HG03175 (cell line): ENCODE results near the gene DNAAF8.
"Not testable (repeated sequence)": the region's sequence is repeated elsewhere in the genome, so short reads cannot be mapped to it uniquely, and the experiment has no call there.

Source experiments
- ATAC-seq: cut with Tn5 transposase; IDR thresholded peaks from one replicate; pipeline ENCODE4 v1.9.1; 2021; ENCODE audit warnings: mild to moderate bottlenecking, moderate library complexity; ENCODE audit not compliant: unreplicated experiment

DNAAF8 gene

DNA sequence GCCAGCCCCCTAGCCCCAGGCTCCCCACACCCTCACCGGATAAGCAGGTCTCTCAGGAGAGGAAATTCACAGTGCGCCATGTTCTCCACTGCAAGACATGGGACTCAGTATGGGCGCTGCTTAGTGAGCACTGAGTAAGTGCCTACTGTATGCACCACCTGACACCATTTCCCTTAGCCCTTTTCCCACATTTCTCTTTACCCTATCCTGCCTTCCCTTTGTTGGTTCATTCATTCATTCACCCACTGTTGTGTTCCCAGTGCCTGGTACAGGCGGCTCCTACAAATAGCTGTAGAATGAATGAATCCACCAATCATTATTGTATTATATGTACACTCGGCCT lies 43.7 kb downstream of the DNAAF8 start:
- ATAC-seq: no peak

DNA sequence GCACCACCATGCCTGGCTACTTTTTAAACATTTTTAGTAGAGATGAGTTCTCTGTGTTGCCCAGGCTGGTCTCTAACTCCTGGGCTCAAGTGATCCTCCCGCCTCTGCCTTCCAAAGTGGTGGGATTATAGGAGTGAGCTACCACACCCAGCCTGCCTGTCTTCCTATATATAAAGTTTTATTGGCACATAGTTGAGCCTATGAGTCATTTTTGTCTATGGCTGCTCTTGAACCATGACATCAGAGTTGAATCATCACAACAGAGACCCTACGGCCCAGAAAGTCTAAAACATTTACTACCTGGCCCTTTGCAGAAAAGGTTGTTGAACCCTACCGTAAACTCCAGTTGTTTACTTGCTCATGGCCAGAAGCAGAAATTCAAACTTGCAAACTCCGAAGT lies 45.9 kb downstream of the DNAAF8 start:
- no peak for ATAC-seq

DNA sequence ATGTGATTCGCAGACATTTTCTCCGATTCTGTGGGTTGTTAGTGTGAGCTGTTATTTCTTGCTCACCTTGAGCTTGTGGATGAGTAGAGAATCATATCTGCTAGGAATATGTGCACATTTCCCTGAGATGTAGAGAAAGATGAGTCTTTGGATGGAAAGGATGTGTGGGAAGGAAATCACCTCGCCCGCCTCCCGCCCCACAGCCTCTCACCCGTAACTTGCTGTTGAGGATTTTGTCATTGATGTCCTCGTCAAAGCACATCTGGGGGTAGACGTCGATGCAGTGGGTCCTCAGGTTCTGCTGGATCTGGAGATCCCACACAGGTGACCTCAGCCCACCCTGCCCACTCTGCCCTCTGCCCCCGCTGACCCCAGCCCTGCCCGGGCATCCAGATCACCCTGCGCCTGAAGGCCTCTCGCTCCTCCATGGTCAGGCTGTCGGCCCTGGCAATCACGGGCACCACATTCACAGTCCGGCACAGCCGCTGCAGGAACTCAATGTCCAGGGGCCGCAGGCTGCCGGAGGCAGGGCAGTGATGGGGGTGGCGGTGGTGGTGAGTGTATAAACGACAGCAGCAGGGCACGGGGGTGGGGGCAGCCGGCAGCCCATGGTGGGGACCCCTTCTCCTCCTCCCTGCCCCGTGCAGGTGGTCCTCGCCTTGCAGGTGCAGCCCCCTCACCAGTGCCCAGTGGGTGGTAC lies 49.1 kb downstream of the DNAAF8 start:
- ATAC-seq: no peak

DNA sequence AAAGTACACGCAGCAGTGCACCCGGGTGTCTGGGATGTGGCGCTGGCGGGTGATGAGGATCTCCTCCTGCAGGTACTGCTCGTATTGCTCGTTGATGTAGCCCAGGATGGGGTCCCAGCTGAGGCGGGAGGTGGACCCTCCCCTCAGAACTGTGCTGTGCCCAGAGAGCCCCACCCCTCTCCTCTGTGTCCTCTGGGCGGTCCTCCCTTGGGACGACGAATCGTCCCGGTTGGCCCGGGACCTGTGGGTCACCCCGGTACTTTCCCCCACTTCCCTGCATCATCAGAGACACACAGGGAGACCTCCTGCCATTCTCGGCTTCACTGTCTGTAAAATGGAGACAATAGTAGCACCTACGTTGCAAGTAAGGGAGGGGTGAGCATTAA lies 49.6 kb downstream of the DNAAF8 start:
- ATAC-seq: no peak

DNA sequence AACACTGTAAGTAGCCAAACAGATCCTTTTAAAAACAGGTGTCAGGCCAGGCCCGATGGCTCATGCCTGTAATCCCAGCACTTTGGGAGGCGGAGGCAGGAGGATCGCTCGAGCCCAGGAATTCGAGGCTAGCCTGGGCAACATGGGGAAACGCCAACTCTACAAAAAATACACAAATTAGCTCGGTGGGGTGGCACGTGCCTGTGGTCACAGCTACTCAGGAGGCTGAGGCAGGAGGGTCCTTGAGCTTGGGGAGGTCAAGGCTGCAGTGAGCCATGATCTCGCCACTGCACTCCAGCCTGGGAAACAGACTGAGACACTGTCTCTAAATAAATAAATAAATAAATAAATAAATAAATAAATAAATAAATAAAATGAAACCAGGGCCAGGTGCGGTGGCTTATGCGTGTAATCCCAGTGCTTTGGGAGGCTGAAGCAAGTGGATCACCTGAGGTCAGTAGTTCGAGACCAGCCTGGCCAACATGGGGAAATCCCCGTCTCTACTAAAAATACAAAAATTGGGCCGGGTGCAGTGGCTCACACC lies 50.2 kb downstream of the DNAAF8 start:
- ATAC-seq: not testable (repeated sequence)

DNA sequence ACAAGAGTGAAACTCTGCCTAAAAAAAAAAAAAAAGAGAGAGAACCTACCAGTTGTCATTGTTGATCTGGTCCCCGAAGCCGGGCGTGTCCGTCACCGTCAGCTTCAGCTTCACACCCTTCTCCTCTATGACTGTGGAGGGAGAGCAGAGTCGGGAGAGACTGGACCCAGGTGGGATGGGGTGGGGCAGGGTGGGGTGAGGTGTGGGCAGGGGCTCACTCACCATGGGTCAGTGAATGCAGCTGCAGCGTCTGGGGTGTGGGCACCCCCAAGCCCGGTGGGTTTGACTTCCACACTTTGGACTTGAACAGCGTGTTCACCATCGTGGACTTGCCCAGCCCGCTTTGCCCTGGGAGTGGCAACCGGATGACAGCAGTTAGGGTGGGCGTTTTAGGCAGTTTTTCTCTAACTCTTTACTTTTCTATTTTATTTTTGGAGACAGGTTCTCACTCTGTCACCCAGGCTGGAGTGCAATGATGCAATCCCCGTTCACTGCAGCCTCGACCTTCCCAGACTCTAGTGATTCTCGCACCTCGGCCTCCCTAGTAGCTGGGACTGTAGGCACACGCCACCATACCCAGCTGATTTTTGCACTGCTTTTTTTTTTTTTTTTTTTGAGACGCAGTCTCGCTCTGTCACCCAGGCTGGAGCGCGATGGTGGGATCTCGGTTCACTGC lies 51.6 kb downstream of the DNAAF8 start:
- ATAC-seq: no peak

DNA sequence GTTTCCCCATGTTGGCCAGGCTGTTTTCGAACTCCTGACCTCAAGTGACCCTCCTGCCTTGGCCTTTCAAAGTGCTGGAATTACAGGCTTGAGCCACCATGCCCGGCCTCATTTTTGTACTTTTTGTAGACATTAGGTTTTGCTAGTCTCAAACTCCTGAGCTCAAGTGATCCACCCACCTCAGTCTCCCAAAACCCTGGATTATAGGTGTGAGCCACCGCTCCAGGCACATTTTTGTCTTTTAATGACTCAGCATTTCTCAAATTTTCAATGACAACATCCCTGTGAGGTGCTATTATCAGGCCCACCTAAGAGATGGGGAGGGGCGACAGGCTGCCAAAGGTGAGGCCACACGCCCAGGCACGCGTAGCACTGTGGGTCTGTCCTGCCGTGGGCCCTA lies 52.7 kb downstream of the DNAAF8 start:
- no peak for ATAC-seq

DNA sequence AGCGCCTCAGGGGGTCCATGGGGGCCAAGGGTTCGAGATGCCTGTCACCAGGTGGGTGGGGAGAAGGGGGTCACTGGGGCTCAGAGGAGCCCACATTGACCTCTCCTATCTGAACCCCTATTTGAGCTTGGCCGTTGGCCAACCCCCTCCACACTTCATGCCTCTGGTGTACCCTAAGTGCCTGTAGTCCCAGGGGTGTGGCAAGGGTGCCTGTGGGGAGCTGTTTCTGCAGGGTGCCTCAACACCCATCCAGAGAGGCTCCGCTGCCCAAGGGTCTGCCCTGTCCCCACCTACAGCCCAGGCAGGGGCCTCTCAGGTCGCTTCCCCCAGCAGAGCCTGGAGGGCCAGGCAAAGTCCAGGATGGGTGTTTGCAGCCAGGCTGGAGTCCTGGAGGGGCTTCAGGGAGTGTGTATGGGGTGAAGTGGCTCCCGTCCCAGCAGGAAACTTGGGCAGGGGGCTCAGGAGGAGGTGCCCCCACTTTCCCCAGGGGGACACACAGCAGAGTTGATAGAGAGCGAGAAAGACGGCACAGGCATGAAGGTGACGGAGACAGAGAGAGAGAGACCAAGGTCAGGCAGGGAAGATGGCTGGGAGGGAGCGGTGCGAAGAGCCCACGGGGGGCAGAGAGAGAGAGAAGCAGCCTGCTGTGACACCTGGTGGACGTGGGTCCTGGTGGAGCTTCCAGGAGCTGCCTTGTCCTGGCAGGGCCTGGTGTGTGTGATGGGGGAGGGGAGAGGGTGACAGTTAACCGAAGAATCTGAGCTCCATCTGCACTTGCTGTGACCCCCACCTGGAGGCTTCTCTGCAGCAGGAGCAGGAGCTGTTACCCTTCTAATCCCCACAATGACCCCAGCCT lies 53.5 kb downstream of the DNAAF8 start, which contains the start of gene SEPTIN12:
Gene SEPTIN12, minus strand, starts transcription at position 719 of the 856 bp plus-strand sequence. Its CDS starts 700 bp downstream, at position 19.
- no peak for ATAC-seq

DNA sequence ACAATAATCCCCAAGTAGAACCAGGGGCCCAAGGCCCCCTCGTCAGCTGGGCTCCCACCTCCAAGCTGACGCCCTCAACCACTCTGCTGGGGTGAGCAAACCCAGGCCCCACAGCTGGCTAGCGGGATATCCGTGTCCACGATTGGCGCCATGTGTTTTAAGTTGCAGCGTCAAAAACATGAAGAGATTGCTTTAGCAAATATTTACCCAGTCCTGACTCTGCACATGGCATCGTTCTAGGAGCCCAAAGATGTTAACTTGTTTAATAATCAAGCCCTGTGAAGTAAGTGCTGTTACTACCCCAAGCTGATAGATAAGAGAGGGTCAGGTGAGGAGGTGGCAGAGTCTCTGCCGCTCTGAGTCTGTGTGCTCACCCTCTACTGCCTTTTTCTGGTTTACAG lies 54.2 kb downstream of the DNAAF8 start:
- no peak for ATAC-seq

DNA sequence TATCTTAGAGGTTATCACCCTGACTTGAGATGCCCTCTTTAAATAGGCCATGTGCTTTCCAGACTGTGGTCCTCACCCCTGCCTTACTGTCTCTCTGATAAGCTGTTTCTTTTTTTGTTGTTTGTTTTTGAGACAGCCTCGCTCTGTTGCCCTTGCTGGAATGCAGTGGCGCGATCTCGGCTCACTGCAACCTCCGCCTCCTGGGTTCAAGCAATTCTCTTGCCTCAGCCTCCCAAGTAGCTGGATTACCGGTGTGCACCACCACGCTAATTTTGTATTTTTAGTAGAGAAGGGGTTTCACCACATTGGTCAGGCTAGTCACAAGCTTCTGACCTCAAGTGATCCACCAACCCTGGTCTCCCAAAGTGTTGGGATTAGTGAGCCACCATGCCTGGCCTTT lies 54.6 kb downstream of the DNAAF8 start:
- ATAC-seq: no peak

DNA sequence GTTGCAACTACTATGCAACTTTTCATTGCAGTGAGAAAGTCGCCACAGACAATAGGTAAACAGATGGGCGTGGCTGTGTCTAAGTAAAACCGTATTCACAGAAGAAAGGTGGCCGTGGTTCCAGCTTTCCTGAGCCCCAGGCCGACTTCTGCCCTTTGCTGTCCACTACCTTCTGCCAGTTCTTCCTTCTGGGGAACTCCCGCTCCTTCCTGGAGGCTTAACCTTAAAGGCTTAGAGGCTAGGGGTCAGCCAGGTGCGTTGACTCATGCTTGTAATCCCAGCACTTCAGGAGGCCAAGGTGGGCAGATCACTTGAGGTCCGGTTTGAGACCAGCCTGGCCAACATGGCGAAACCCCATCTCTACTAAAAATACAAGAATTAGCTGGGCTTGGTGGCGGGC lies 55.9 kb downstream of the DNAAF8 start:
- ATAC-seq: no peak

DNA sequence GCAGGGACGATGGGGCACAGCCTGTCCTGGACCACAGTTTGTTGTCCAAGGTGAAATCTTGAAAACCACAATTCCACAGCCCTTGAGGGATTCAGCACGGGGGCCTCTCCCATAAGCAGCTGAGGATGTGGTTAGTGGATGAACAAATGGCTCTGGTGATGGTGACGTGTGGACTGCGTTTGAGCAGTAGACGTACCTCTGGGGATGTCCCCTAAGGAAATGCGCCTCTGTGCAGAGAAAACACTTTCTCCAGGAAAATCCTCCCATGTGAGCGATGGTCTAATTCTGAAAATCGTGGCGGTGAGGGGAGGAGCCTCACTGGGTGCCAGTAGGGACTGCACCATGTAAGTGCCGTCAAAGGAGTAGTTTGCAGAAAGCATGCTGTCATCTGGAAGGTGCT lies 56.5 kb downstream of the DNAAF8 start:
- no peak for ATAC-seq

DNA sequence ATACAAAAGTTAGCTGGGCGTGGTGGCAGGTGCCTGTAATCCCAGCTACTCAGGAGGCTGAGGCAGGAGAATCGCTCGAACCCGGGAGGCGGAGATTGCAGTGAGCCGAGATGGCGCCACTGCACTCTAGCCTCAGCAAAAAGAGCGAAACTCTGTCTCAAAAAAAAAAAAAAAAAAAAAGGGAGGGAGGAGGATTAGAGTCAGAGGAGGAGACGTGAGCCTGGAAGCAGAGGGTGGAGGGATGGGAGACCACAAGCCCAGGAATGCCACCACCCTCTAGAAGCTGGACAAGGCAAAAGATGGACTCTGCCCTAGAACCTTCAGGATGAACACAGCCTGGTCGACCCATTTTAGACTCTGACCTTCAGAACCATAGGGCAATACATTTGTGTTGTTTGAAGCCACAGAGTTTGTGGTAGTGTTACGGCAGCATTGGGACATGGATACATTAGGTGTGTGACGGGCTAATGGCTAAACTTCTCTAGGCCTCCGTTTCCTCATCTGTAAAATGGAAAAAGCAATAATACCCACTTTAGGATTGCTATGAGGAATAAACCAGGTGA lies 58.7 kb downstream of the DNAAF8 start:
- no peak for ATAC-seq

DNA sequence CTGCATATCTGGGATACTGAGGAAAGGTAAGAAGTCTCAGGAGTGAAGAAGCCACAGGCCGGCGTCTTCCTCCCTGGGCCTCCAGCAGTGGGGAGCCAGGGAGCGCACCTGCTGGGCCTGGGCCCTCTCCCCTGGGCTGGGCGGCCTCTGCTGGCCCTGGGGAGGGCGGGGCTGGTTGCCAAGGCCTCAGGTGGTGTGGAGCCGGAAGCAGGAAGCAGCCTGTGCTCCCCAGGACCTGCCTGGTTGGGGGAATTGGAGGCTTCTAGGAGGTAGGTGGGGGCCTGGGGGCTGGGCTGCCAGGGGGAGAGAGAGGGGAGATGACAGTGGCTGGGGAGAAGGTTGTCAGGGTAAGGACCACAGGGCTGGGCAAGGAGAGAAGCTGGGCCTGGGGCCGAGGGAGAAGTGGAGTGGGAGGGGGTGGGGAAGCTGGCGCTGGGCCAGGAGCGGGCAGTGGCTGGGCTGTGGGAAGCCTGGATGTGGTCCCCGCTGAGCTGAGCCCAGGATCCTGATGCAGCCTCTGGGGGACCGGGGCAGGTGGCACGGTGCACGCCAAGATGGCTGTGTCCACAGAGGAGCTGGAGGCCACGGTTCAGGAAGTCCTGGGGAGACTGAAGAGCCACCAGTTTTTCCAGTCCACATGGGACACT lies 61.0 kb downstream of the DNAAF8 start, which contains the start of gene SMIM22:
Gene SMIM22, plus strand, starts transcription at position 189 of the 647 bp plus-strand sequence. Its CDS starts 366 bp downstream, at position 555.
- no peak for ATAC-seq

DNA sequence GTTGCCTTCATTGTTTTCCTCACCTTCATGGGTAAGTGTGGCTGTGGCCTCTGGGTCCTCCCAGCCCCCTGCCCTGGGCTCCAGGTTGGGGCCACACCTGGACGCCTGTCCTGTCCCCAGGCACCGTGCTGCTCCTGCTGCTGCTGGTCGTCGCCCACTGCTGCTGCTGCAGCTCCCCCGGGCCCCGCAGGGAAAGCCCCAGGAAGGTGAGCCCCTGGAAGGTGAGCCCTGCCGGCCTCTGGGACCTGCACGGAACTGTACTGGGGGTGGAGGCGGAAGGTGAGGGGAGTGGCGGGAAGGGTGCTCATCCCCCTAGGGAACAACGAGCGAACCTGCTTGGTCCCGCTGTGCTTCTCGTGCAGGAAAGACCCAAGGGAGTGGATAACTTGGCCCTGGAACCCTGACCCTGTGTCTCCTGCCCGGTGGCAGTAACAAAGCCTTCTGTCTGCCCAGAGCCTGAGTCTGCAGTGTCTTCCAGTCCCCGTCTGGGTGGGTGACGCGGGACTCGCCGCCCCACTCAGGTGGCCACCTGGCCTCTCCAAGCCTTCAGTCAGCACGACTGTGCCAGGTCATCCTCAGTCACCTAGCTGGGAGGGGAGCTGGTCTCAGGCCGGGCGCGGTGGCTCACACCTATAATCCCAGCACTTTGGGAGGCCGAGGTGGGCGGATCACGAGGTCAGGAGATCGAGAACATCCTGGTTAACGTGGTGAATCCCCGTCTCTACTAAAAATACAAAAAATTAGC lies 61.7 kb downstream of the DNAAF8 start:
- no peak for ATAC-seq

DNA sequence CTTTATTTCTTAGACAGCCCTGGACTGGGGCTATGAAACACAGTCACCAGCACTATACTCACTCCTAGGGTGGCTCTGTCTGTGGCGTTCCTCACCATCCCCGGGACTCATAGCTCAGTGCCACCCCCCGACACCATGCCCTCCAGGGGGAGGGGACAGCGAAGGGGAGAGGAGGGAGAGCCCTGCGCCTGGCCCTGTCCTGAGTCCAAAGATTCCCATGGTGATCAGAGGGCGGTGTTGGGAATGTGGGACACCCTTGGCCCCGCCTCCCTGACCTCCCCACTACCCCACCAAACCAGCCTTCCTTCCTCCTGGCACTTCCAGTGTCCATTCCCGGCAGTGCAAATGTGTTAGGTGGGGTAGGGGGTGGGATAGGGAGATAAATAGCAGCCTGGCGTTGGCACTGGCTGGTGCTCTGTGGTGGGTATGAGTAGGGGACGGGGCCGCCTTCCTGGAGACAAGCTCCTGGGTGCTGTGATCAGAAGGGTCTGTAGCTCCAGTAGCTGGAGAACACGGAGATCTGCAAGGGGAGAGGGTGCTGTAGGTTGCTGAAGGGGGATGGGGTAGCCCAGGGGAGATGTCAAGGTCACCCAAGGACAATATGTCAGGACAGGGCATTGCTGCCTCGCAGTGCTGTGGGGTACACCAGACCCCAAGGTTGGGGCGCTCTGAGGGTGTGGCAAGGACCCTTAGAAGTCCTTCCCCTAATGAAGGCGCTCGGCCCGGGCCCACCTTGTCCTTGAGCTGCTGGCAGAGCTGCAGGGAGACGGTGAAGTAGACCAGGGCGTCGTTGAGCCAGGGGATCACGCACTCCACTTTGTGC lies 62.9 kb downstream of the DNAAF8 start:
- ATAC-seq: no peak

DNA sequence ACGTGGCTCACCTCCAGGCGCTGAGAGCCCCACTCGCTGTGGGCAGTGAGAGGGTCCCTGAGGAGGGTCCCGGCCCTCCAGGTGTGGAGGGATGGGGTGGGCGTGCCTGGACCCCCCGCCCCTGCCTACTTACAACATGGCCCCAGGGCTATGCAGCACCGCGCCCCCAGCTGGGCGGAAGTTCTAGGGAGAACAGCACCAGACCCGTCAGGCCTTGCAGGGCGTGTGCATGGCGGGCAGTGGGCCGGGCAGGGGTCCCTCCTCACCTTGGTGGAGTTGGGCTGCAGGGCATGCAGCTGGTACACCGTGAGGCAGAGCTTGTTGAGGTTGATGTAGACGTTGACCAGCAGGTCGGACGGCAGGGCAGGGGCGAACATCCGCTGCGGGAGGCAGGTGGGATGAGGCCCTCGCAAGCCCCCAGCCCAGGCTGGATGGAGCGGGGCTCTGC lies 63.5 kb downstream of the DNAAF8 start:
- no peak for ATAC-seq

DNA sequence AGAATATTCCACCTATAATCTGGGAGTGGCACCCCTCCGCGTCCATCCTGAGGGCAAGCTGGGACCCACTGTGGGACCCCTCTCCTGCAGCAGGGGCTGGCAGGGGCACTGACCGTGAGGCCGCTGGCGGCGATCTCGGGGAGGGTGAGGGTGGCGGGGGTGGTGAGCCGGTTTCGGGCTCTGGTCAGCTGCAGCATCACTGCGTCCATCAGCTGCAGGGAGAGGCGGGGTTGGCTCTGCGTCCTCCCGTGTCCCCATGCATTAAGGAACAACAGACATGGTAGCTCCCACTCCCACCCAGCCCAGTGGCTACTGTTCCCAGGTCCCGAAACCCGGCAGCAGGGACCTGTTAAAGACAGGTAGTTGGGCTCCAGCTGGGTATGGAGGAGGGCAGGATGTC lies 64.1 kb downstream of the DNAAF8 start:
- ATAC-seq: no peak
